Fibroblast of villous mesenchyme (primary cell): Measurements from ENCODE around the gene SART3. TPM values are rescaled to one million over a fixed set of nuclear protein-coding genes. Genes with fewer than 3 reads are reported as not detected.
A peak's percentile ranks its signal among the peaks of the same experiment; 100 is the strongest.

Experiments
- DNase-seq: peaks from one replicate; pipeline ENCODE4 v3.0.0-alpha.2; 2010; ENCODE audit warnings: low read depth
- H3K4me3 ChIP-seq: 2 replicates; pipeline ENCODE4 v1.5.1; 2011; ENCODE audit warnings: low read depth, mild to moderate bottlenecking, low read length
- CTCF ChIP-seq: IDR thresholded peaks from 2 replicates; pipeline ENCODE4 v1.5.1; 2012; ENCODE audit warnings: low read depth, mild to moderate bottlenecking, low read length; ENCODE audit not compliant: insufficient read depth
- total RNA-seq: library from RNA; depleted of rRNA; stranded (reverse); fragments of >200 nt; gene quantifications from 2 replicates; pipeline ENCODE4 v1.2.3, GENCODE V29; 2012

SART3 gene
- total RNA-seq, 1 donor: 59.2 TPM

GRCh38 chr12:108596854-108597558 is 36.0 kb upstream of the SART3 start:
- DNase-seq: no peak
- no peak for TF ChIP-seq CTCF
- peak overlapping the region; percentile 74 for H3K4me3 ChIP-seq

- no peak for DNase-seq
- peak overlapping the region; percentile 74 for H3K4me3 ChIP-seq
- TF ChIP-seq CTCF: no peak
Measured at GRCh38 chr12:108595711-108596647, 35.0 kb upstream of the SART3 start.

- DNase-seq: no peak
- TF ChIP-seq CTCF: no peak
- H3K4me3 ChIP-seq: peak overlapping the region; percentile 74
Measured at GRCh38 chr12:108594960-108595710, 34.2 kb upstream of the SART3 start.

- no peak for TF ChIP-seq CTCF
- no peak for DNase-seq
- no peak overlapping the region for H3K4me3 ChIP-seq
Measured at GRCh38 chr12:108594323-108594903, 33.4 kb upstream of the SART3 start.

- no peak for TF ChIP-seq CTCF
- no peak overlapping the region for H3K4me3 ChIP-seq
- DNase-seq: no peak
Measured at GRCh38 chr12:108592033-108592909, 31.3 kb upstream of the SART3 start.
